Stimulated activated naive CD4-positive, alpha-beta T cell treated with Interleukin-2 at 50 U/mL for 16 hours (primary cell): ENCODE data around the gene IZUMO3.
"Not testable (repeated sequence)": the region's sequence is repeated elsewhere in the genome, so short reads cannot be mapped to it uniquely, and the experiment has no call there.

Experiments
- DNase-seq: peaks from one replicate; lab custom pipeline; 2025; lab: John Stamatoyannopoulos, UW

The IZUMO3 gene

GRCh38 chr9:24545847-24546522 lies at the start of gene IZUMO3:
Gene IZUMO3 (minus strand): TSS chr9:24545897. CDS start chr9:24545649, 248 bp downstream.
- no peak for DNase-seq

GRCh38 chr9:24594234-24594850 lies 48.6 kb upstream of the IZUMO3 start:
- DNase-seq = no peak

GRCh38 chr9:24590432-24590831 lies 44.7 kb upstream of the IZUMO3 start:
- DNase-seq = no peak

- no peak for DNase-seq
Observed at GRCh38 chr9:24587883-24588282, 42.2 kb upstream of the IZUMO3 start.

GRCh38 chr9:24582146-24583126 lies 36.7 kb upstream of the IZUMO3 start:
- no peak for DNase-seq

GRCh38 chr9:24580005-24580404 lies 34.3 kb upstream of the IZUMO3 start:
- not testable (repeated sequence) for DNase-seq

GRCh38 chr9:24572406-24572805 lies 26.7 kb upstream of the IZUMO3 start:
- DNase-seq = no peak

- DNase-seq = no peak
Observed at GRCh38 chr9:24561957-24562356, 16.3 kb upstream of the IZUMO3 start.

GRCh38 chr9:24553183-24553552 lies 7.5 kb upstream of the IZUMO3 start:
- DNase-seq = no peak

GRCh38 chr9:24552526-24553182 lies 7.0 kb upstream of the IZUMO3 start:
- no peak for DNase-seq

- no peak for DNase-seq
Observed at GRCh38 chr9:24545285-24545684, 412 bp downstream of the IZUMO3 start.

- no peak for DNase-seq
Observed at GRCh38 chr9:24518545-24518944, 27.2 kb downstream of the IZUMO3 start.

GRCh38 chr9:24516463-24516862 lies 29.2 kb downstream of the IZUMO3 start:
- no peak for DNase-seq

- DNase-seq = no peak
Observed at GRCh38 chr9:24509850-24510249, 35.8 kb downstream of the IZUMO3 start.

- DNase-seq = no peak
Observed at GRCh38 chr9:24504521-24504920, 41.2 kb downstream of the IZUMO3 start.

- no peak for DNase-seq
Observed at GRCh38 chr9:24502206-24502937, 43.3 kb downstream of the IZUMO3 start.

GRCh38 chr9:24500761-24501160 lies 44.9 kb downstream of the IZUMO3 start:
- no peak for DNase-seq

GRCh38 chr9:24498632-24499031 lies 47.1 kb downstream of the IZUMO3 start:
- no peak for DNase-seq

GRCh38 chr9:24497671-24498070 lies 48.0 kb downstream of the IZUMO3 start:
- DNase-seq = no peak
